Measurements from ENCODE around the gene BEX3.

- TF ChIP-seq EZH2 (IDR thresholded peaks at IDR 0.05), result no peak
- no peak for TF ChIP-seq POLR2AphosphoS5 (IDR thresholded peaks at IDR 0.05; ENCODE audit: borderline replicate concordance, low read depth, low read length)
- TF ChIP-seq FOXP2 (optimal IDR thresholded peaks at IDR 0.05; ENCODE audit: control extremely low read depth, extremely low read length, insufficient read depth), result no peak
Observed at GRCh38 chrX:103362474-103362873, 13.9 kb upstream of the BEX3 start.

All from SK-N-MC (cell line).